Activated CD4-positive, alpha-beta T cell treated with anti-CD3 and anti-CD28 coated beads, Interleukin-2, amount 50 U/mL, for 1 hour (primary cell): ENCODE measurements around the gene FLNB.

ENCODE experiments used
- DNase-seq: peaks from one replicate; pipeline ENCODE4 v3.0.0-alpha.2; 2020

The FLNB gene

DNA sequence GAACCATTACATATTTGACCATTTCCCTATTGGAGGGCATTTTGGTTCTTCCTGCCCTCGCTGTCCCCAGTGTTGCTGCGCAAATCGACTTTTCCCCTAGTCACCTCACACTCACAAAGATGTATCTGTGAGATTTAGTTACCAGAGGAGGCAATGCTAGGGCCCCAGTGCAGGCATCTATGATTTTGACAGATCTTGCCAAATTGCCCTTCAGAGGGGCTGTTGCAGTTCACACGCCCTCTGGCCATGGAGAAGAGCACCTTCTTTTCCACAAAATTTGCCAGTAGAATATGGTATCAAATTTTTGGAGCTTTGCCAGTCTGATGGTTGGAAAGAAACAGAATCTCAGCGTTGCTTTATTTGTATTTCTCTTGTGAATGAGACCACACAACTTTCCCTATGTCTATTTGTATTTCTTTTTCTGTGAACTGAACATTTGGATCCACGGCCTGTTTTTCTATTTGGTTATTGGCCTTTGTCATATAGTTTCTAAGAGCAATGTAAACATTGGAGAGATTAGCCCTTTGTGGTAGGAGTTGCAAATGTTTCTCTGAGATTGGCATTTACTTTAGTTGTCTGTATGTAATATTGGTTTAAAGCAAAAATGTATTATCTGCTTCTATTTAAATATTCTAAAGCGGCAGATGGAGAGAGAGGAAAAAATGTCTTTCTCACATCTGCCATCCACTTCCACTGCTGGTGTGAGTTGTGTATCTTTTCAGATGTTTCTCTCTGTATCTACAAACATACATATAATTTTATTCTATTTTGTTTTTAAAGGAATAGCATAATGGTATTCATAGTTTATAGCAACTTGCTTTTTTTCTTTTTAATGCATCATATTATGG is 136.5 kb downstream of the FLNB start:
- DNase-seq: no peak

DNA sequence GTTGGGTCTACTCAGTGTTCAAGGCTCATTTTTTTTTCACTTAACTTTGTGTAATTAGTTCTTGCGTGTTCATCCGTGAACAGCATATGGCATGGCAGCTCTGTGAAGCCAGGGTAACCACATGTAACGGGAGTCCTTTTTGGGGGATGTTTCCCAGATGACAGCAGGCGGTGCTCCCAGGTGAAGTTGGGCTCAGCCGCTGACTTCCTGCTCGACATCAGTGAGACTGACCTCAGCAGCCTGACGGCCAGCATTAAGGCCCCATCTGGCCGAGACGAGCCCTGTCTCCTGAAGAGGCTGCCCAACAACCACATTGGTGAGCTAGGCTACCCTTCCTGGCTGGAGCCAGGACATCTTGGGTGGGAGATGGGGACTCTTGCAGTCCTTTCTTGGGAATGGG is 139.8 kb downstream of the FLNB start:
- DNase-seq: no peak

DNA sequence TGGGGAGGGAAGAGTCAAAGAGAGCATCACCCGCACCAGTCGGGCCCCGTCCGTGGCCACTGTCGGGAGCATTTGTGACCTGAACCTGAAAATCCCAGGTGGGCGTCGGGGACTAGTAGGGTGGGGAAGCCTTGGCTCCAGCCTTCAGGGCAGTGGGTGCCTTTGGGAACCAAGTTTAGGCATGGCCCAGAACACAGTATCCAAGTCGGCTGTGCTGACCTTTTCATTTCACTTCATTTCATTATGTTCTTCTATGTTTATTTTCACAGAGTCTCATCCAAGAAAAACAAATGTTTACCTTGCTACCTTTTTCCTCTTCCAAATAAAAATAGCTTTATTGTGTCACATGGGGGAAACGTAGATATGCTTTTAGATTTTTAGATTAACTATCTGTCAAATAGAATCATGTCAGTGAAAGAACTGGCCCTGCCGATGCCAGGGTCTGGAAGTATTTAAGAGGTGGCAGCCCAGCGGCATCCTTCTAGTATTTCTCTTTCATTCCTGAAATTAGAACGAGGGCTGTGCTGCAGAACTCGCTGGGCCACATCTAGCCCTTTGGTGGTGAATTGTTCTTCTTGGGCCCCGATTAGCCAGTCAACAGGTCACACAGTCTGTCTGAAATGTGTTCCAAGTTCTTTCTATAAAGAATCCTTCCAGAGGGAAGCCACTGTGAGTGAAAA is 142.0 kb downstream of the FLNB start:
- no peak for DNase-seq

DNA sequence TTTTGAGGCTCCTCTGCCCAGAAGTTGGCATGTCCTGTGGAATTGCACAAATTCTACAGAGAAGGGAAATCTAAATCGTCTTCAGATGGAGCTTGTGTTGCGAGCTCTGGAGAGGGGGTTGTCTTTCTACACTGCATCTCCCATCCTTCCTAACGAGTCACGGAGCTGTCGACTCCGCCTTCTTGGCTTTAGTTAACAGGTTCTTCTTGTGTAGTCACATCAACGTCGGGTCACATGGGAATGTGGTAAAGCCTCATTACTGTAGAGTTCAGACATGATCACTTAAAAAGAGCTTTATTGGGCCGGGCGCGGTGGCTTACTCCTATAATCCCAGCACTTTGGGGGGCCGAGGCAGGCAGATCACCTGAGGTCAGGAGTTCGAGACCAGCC is 142.6 kb downstream of the FLNB start:
- no peak for DNase-seq

DNA sequence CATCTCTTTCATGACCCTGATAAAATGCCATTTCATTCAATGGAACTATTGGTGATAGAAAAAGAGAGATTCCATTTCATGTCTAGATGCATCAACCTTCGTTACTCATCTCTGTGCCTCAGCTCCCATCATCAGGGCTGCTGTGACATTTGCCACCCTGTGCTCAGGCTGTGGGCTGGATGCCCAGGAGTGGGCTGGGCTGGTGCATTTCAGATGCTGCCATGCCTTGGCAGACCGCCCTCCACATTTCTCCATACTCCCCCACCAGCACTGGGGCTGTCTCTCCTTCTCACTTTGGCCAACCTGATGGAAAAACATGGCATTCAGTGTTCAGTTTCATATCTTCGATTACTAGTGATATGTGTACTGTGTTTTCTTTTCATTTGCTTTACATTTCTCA is 143.4 kb downstream of the FLNB start:
- no peak for DNase-seq

DNA sequence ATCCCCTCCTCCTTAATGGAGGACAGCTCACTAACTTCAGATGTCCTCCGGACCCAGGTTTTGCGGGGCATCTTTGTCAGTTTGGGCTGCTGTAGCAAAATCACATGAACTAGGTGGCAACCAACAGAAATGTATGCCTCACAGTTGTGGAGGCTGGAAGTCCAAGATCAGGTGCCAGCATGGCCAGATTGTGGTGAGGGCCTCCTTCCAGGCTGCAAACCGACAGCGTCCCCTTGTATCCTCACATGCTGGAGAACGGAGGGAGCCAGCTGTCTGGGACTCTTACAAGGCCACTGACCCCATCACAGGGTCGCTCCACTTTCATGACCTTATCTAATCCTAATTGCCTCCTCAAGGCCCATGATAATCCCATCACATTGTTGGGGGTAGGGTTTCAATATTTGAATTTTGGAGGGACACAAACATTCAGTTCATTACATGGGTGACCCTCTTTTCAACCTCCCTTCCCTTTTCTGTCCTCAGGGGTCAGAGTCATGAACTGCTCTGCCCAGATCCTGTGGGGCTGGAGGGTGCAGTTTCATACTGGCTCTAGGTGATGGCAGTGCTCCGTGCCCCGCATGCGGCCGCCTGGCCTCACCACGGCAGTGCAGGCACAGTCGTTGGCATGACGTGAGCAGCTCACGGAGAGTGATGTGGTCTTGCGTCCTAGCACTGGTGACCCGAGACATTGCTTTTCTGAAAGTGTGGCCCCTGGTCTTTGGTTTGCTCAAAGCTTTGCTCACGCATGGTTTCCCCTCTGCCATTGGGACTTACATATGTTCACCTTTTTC is 144.2 kb downstream of the FLNB start:
- DNase-seq: no peak

DNA sequence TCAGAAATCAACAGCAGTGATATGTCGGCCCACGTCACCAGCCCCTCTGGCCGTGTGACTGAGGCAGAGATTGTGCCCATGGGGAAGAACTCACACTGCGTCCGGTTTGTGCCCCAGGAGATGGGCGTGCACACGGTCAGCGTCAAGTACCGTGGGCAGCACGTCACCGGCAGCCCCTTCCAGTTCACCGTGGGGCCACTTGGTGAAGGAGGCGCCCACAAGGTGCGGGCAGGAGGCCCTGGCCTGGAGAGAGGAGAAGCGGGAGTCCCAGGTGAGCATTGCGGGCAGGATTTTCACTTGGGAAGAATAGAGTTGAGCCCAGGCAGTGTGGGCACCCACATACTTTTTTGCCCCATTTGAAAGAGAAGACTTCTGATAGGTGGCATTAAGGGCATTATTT is 145.1 kb downstream of the FLNB start:
- DNase-seq: no peak

DNA sequence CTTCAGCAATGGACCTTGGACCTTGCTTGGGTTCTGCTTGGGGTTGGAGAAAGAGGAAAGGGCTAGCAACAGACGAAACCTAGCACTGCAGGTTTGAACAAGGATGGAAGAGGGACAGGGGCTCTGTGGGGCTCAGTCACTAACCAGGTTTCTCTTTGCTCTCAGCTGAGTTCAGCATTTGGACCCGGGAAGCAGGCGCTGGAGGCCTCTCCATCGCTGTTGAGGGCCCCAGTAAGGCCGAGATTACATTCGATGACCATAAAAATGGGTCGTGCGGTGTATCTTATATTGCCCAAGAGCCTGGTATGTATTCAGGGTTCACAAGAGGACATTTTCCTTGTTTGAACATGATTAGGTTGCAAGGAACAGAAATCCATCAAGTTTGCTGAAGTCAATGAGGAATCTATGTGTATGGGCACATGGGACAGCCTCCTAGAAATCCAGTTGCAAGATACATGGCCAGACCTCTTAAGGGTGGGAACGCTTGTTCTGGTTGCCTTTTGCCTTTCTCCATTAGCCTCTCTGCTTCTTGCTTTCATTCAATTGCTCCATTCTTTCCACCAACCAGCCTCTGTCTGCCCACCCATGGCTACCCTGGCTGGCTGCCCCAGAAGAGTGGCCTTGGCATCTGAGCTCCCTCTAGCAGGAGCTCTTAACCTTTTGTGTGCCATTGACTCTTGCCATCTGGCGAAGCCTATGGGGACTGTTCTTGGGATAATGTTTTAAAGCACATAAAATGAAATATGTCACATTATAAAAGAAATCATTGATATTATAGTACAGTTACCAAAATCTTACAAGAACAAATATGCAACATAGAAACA is 146.6 kb downstream of the FLNB start:
- DNase-seq: no peak

DNA sequence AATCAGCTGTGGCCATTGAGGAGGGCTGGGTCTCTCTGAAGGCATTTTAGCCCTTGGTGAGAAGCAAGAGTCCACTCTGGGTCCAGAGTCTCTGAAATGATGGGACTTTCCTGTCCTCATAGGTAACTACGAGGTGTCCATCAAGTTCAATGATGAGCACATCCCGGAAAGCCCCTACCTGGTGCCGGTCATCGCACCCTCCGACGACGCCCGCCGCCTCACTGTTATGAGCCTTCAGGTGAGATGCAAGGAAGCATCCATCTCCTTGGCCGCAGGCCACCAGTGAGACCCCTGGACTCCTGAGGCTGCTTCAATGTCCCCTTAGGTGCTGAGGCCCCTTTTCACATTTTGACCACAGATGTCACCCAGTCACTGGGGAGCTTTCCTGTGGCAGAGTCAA is 147.6 kb downstream of the FLNB start:
- DNase-seq: no peak

DNA sequence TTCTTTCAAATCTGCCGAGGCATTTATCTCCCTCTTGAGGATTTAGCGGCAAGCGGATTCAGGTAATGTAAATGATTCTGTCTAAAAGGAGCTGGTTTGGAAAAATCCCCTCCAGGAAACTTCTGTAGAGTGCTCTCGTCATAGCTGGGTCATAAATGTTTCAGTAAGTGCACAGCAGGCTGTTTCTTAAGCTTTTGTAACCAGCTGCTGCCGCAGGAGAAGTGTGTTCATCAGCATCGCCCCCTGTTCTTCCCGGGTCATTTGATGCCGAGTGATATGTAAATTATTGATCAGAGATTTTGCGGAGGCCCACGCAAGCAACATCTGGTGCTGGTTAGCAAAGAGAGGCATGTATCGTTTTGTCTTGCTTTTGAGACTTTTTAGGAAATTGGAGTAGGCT is 149.5 kb downstream of the FLNB start:
- DNase-seq: no peak

DNA sequence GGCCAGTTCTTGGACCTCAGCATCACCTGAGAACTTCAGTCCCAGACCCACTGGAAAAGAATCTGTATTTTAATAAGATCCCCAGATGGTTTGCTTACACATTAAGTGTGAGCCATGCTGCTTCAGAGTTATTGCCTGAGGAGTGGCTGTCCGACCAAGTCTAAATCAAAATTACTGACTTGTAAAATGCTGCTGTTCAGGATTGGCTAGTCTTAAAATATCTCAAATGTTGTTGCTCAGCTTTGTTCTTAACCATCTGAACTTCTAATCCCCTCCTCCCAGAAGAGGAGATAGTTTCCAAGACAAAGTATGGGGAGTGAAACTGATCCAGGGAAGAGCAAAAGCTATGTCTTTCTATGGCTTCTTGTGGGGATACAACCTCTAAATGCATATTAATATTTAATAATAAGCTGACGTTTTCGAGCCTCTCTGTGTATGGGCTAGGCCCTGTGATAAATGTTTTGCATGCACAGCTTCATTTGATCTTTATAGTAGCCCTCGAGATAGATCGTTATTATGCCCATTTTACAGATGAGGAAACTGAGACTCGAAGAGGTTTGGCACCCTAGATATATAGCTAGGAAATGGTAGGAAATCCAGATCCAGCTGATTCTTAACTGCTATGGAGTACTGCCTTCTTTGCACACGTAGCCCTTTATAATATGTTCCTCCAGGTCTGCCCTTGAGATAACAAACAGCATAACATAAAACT is 150.4 kb downstream of the FLNB start:
- no peak for DNase-seq

DNA sequence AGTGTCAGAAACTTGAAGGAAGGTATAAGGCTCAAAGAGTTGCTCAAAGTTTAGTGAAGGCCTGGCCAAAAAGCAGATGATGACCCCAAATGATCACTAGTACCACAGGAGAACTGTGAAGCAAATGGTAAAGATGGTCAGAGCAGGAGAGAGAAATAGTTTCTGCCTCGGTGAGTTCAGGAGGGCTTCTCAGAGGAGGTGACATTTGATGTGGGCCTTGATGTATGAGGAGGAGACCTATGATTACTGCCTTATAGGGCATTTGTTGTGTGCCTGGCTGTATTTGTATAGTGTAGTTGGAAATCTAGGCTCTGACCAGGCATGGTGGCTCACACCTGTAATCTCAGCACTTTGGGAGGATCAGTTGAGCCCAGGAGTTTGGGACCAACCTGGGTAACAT is 152.2 kb downstream of the FLNB start:
- DNase-seq: no peak

DNA sequence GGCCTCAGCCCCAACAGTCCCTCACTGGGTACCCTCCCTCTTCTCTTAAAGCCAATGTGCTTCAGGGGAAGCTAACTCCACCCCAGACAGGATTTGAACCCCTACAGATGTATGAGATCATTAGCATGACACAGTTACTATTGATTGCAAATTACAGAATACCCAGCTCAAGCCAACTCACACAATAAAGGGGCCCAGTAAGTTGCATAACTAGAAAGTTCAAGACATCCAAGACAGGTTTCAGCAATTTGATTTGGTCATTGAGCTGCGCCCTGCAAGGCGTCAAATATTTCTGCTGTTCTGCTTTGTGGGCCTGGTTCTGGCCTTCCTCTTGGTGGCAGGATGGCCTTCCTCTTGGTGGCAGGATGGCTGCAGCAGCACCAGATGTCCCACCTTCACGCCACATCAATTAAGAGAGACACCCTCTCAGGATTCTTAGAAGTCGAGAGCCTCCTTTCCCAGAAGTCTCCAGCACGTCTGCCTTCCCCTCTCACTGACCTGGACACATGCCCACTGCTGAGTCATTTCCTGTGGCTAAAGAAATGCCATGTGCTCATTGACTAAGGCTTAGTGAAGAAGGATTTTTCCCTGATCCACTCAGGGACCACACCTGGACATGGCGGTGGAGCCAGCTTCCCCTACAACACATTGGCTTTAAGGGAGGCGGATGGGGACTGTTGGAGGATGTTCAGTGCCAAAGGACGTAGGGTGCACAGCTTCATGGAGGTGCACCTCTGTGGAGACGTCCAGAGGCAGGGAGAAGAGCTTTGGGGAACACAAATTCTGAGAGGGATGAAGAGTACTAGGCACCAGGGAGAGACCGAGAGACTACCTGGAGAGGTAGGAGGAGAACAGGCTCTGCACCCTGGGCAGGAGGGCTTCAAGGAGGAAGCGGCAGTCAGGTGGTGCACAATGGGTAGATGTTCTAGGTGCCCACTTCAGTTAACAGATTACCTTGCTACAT is 153.5 kb downstream of the FLNB start:
- DNase-seq: no peak

DNA sequence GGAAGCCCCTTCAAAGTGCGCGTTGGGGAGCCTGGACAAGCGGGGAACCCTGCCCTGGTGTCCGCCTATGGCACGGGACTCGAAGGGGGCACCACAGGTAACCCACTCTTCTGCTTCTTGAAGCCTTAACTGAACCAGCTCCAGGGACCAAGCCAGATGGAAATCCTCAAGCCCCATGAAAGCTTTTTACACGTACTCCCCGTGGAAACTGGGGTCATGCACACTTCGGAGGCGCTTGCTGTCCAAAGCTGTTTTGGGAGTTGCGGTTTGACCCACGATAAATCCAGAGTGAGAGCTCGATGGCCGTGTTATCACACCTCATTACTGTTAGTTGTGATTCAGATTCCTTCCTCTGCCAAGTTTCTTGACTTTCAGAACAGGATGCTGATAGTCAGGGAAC is 155.0 kb downstream of the FLNB start:
- DNase-seq: no peak

DNA sequence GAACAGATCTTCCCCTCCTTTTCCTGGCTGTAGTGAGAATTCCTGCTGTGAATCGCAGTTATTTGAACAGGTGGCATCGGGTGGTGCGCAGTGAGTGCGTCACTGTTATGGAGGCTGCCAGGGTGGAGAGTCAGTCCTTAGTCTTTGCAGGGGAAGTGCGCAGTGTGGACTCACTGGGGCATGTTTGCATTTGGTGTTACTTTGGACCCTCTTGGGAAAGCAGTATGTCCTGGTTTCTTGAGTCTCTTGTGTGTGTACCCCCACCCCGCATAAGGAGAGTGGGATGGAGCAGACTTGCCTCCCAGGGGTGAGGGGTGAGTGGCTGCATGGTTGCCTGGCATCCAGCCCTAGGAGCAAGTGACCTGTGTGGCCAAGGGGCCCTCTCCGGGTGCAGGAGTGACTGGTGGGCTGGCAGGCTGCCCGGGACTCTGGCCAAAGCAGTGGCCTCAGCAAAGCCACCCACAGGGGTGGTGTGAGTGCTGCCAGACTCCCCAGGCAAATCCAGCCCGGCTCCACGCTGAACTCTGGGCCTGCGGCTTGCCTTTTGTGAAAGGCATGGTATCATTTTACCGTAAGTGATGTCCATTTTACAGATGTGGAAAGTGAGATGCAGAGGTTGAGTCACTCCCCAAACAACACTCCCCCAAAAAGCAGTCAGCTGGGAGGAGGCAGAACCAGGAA is 156.1 kb downstream of the FLNB start:
- no peak for DNase-seq

DNA sequence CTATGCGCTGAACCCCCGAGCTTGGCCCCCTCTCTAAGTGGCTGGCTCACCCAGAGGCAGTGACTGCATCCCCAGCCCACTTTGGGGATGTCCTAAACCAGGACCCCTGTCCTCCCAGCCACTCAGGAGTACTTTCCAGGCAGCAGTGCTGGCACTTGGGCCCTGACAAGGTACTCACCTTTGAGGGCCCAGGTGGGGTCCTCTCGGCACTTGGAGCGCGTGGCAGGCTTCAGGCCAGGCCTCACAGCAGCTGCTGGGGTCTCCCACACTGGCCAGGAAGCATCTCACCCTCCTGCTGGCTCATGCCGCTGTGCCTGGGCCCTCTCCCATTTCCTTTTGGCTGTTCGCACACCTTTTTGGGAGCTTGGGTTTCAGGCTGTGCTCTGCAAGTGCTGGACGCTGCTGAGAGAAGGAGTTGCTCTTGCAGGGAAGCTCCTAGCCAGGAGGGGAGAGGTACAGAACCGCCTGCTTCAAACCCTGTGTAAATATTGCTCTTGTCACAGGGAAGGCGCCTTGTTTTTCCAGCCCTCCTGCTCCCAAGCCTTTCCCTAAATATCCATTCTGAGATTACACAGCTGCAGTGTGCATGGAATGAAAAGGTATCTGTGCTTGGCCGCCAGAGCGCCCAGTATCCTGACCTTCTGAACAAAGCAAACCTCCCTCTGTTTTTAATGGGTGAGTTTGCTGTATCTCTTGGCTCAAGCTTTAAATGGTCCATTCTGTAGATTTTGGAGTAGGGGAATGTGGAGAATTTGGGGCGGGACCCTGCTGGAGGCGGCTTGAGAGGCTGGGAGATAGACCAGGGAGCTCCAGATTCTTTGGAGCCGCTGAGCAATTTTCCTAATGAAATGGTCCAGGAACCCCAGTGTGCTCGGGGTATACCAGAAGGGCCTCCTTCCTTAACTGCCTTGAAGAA is 156.9 kb downstream of the FLNB start:
- no peak for DNase-seq

DNA sequence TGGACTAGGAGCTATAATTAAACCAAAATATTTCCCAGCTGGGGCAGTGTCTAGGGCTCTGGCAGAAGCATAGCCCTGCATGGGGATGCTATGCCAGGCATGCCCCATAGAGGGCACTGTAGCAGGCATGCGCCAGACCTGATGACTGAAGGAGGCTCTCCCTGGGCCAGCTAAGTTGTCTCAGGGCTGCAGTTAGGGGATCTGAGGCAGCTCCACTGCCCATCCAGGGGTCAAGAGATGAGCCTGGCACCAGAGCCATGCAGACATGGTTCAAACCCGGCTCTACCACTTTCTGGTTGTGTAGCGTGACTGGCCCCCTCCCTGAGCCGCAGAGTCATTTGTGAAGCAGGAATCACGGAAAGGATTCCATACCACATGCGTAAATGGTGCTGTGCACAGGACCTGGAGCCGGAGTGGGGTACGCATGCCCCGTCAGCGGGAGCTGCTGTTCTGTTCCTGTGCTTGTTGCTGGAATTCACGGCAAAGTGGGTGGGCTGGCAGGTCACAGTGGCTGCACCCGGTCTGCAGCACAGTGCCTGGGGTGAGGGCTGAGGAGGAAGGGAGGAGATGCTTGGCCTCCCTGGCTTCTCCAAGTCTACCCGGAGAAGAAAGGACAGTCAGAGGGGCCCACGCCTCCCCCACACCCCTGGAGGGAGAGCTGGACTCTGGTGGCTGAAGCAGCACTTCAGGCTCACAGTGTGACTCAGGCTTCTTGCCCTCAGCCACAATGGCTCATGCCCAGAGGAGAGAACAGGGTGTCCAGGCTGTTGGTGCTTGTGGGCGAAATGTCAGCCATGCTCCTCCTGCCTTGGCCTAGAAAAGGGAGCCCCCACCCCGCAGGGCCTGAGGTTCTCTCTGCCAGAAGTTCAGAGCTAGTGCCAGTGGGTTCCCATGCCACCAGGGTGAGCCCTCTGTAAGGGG is 159.5 kb downstream of the FLNB start:
- DNase-seq: peak; percentile 50

DNA sequence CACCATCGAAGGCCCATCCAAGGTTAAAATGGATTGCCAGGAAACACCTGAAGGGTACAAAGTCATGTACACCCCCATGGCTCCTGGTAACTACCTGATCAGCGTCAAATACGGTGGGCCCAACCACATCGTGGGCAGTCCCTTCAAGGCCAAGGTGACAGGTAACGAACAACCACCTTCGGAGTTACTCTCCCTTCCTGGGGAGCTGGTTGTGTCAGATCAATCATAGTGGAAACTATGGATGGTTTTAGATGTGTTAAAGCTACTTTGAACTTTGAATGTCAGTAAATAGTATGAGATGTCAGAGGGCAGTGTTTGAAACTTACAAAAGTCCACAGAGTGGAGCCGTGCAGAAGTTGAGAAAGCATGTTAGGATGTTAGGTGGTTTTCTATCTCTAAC is 160.3 kb downstream of the FLNB start:
- no peak for DNase-seq
